ENCODE measurements around the gene HPCAL1. TPM values are rescaled to one million over a fixed set of nuclear protein-coding genes. Genes with fewer than 3 reads are reported as not detected.

Gene HPCAL1
- total and polyA plus RNA-seq, 10 of the 15 experiments (the other 5 are each of a cell fraction or from before 2014, with no cell fraction given), result 0.40 to 12.8 (median 7.9) TPM

- Histone ChIP-seq H3K9ac (ENCODE audit: control insufficient read depth, insufficient read depth, low read length) (no peak overlapping the region), H3K9me3 (replicated peaks; ENCODE audit: control insufficient read depth, insufficient read depth, low read length) (no peaks in the 10 kb centered on the region), H3K4me2 (ENCODE audit: control insufficient read depth, insufficient read depth) (peak overlapping the region; percentile 96; the same call in 1 of the 2 replicates), H3K27ac (ENCODE audit: control insufficient read depth, insufficient read depth) (no peak overlapping the region), H3K4me1 (ENCODE audit: control insufficient read depth, insufficient read depth, low read length) (peaks cover 9% of the 10 kb centered on the region), H2AFZ (ENCODE audit: control insufficient read depth, low read depth, low read length) (no peak overlapping the region), H3K36me3 (ENCODE audit: control insufficient read depth in 2 of 2, insufficient read depth in 2 of 2, low read length in 1 of 2) (no peaks in the 10 kb centered on the region), H3K4me3 (peak overlapping the region; percentile 75), H4K20me1 (ENCODE audit: control insufficient read depth, insufficient read depth) (no peaks in the 10 kb centered on the region), H3K79me2 (ENCODE audit: control insufficient read depth, insufficient read depth, low read length) (peaks cover 35% of the 10 kb centered on the region), H3K27me3 (replicated peaks in 1 of 2; ENCODE audit: control insufficient read depth in 2 of 2, insufficient read depth in 2 of 2, low read length in 1 of 2) (no peaks in the 10 kb centered on the region)
- POLR2A ChIA-PET, result interaction anchor here (0.5 kb wide), 1 partner anchor 232 kb away, joined by 4 read pairs; no protein-coding TSS in a partner anchor
- no TSS peak for BruUV-seq (replicated peaks)
- WGBS (ENCODE audit: insufficient coverage, insufficient replicate concordance, low lambda C conversion rate, missing lambda C conversion rate), result 97% methylated on average over 22 of the region's 22 CpGs
- ATAC-seq (no peak), DNase-seq (ENCODE audit: low read depth, low spot score) (no peak), FAIRE-seq (no peak)
- TF ChIP-seq TAF1 (IDR thresholded peaks at IDR 0.05; ENCODE audit: borderline replicate concordance, low read depth, low read length) (no peak), SP1 (IDR thresholded peaks at IDR 0.05; ENCODE audit: low read depth, low read length) (no peak), CBFB (IDR thresholded peaks at IDR 0.05; ENCODE audit: low read depth) (no peak), CEBPB (IDR thresholded peaks at IDR 0.05; ENCODE audit: borderline replicate concordance in 1 of 2, low read depth in 2 of 2, low read length in 2 of 2) (no peak), PRDM15 (CRISPR knock-in tag; IDR thresholded peaks at IDR 0.05) (no peak), RAD21 (IDR thresholded peaks at IDR 0.05; ENCODE audit: insufficient read depth, low read depth, low read length) (no peak), TCF7 (IDR thresholded peaks at IDR 0.05; ENCODE audit: borderline replicate concordance) (no peak), TARDBP (IDR thresholded peaks at IDR 0.05; ENCODE audit: borderline replicate concordance) (no peak), HDAC6 (IDR thresholded peaks at IDR 0.05; ENCODE audit: unreplicated experiment) (no peak)
- SMC1A ChIA-PET (ENCODE audit: uncharacterized antibody, unreplicated experiment), result interaction anchor here (1.9 to 6.5 kb wide), 2 partner anchors 15 to 42 kb away, joined by 7 to 76 read pairs; no protein-coding TSS in a partner anchor
- RAD21 ChIA-PET (ENCODE audit: unreplicated experiment), result interaction anchor here (1.2 to 7.0 kb wide), 2 partner anchors 15 to 42 kb away, joined by 8 to 115 read pairs; no protein-coding TSS in a partner anchor
- in situ Hi-C loops (cut with MboI), result no loop called here
- CTCF ChIA-PET, result interaction anchor here (0.9 to 8.7 kb wide), 6 partner anchors 15 to 377 kb away, joined by 3 to 88 read pairs (median 6); no protein-coding TSS in a partner anchor
- intact Hi-C loops (cut with micrococcal nuclease; ENCODE audit: unreplicated experiment), result loop anchor here (5.0 kb wide), 2 partner anchors 217 to 362 kb away; partner anchors contain the start of gene PDIA6
Measured at GRCh38 chr2:10449838-10450691, 147.4 kb downstream of the HPCAL1 start.
